ENCODE data around the gene SDK1.

GRCh38 chr7:4274286-4274685 is 973.2 kb downstream of the SDK1 start:
- TF ChIP-seq POLR2A (IDR thresholded peaks at IDR 0.05) (no peak), CTCF (IDR thresholded peaks at IDR 0.05) (no peak)
